GM13977 (cell line): ENCODE data around the gene MRPL20.

Experiments
- DNase-seq: peaks from one replicate; pipeline ENCODE4 v3.0.0; 2012; ENCODE audit warnings: low spot score
- CTCF ChIP-seq: IDR thresholded peaks from 2 replicates; pipeline ENCODE4 v1.5.1; 2012; ENCODE audit warnings: mild to moderate bottlenecking, control low read depth; ENCODE audit not compliant: insufficient read depth; ENCODE audit errors: extremely low read depth, missing control alignments
- in situ Hi-C: fragments of 300-500 bp; cut with MboI; formaldehyde crosslinking; loops from one replicate; pipeline ENCODE4 v1.12.0; 2022; ENCODE audit warnings: low sequenced_read_pairs, low pct_unique_long_range_greater_than_20kb, mixed read lengths, inconsistent platforms; ENCODE audit not compliant: unreplicated experiment

The MRPL20 gene

GRCh38 chr1:1374589-1374928, 32.5 kb downstream of the MRPL20 start:
- in situ Hi-C loops: no loop called here
- no peak for TF ChIP-seq CTCF
- DNase-seq: no peak

- in situ Hi-C loops: no loop called here
- no peak for TF ChIP-seq CTCF
- no peak for DNase-seq
Observed at GRCh38 chr1:1373815-1374588, 33.1 kb downstream of the MRPL20 start.

- in situ Hi-C loops: no loop called here
- no peak for DNase-seq
- TF ChIP-seq CTCF: no peak
Observed at GRCh38 chr1:1373051-1373814, 33.9 kb downstream of the MRPL20 start.

GRCh38 chr1:1371746-1372711, 35.1 kb downstream of the MRPL20 start:
- peak; percentile 91 for TF ChIP-seq CTCF
- DNase-seq: peak; percentile 89
- in situ Hi-C loops: no loop called here

- DNase-seq: no peak
- in situ Hi-C loops: no loop called here
Observed at GRCh38 chr1:1371364-1371745, 35.7 kb downstream of the MRPL20 start.

More at GRCh38 chr1:1371364-1371745, 35.7 kb downstream of the MRPL20 start:
- TF ChIP-seq CTCF: no peak
